Esophagus squamous epithelium (tissue), 5 donors: ENCODE results near the gene AP1S1. TPM values are rescaled to one million over a fixed set of nuclear protein-coding genes. Genes with fewer than 3 reads are reported as not detected.
A peak's percentile ranks its signal among the peaks of the same experiment; 100 is the strongest.

Experiments
- DNase-seq: peaks from one replicate; lab custom pipeline; 2025; lab: John Stamatoyannopoulos, UW
- H3K27ac ChIP-seq, 4 donors: fragments of 200-600 bp; sonication (generic); one replicate each; pipeline ENCODE4 v1.5.1; 2016 to 2019; ENCODE audit warnings: mild to moderate bottlenecking in 1 of 4
- H3K27me3 ChIP-seq, 4 donors: fragments of 200-600 bp; sonication (generic); 1 replicate in 3 of 4; 2 replicates in 1 of 4; pipeline versions ENCODE4 v1.5.1 to v1.6.0; 2017 to 2021; ENCODE audit warnings: antibody characterized with exemption in 1 of 4
- H3K36me3 ChIP-seq, 3 donors: fragments of 200-600 bp; sonication (generic); one replicate each; pipeline ENCODE4 v1.5.1; 2016 to 2019
- H3K4me1 ChIP-seq, 3 donors: fragments of 200-600 bp; sonication (generic); one replicate each; pipeline ENCODE4 v1.5.1; 2017 to 2019
- H3K4me3 ChIP-seq, 4 donors: fragments of 200-600 bp; sonication (generic); 1 replicate in 3 of 4; 2 replicates in 1 of 4; pipeline ENCODE4 v1.5.1; 2016 to 2019; ENCODE audit warnings: mild to moderate bottlenecking in 2 of 4, moderate library complexity in 1 of 4
- H3K9me3 ChIP-seq, 3 donors: fragments of 200-600 bp; sonication (generic); one replicate each; pipeline ENCODE4 v1.5.1; 2016 to 2019
- CTCF ChIP-seq, 6 experiments: fragments of 450-650 bp in 4 of 6; fragments of 200-600 bp in 2 of 6; sonication (generic) in 2 of 6; IDR thresholded peaks; one replicate each; pipeline ENCODE4 v1.5.1; 2016 to 2019; ENCODE audit warnings: antibody characterized with exemption in 6 of 6, mild to moderate bottlenecking in 4 of 6, moderate library complexity in 4 of 6
- POLR2A ChIP-seq, 4 donors: fragments of 450-650 bp; IDR thresholded peaks; one replicate each; pipeline ENCODE4 v1.6.1; 2017; ENCODE audit warnings: antibody characterized with exemption in 4 of 4, mild to moderate bottlenecking in 4 of 4, moderate library complexity in 3 of 4
- WGBS, 2 donors: methylation state at CpG; one replicate each; pipeline ENCODE4 v1.1.5; 2018; 5-methylcytosine and 5-hydroxymethylcytosine counted together
- intact Hi-C: fragments of 100-400 bp; cut with DNase I; formaldehyde crosslinking; loops from one replicate; pipeline ENCODE4 v1.15.0; 2022
- total RNA-seq, 4 donors: library from RNA; depleted of rRNA; stranded (reverse); fragments of >200 nt; gene quantifications; one replicate each; pipeline ENCODE4 v1.1.0, GENCODE V29; 2016
- donor health status: DM: yes; HTN: yes; CAD: no.

The AP1S1 gene
- total RNA-seq, 4 donors from 2014 or later: 42.7 to 144 (median 64.3) TPM

- Histone ChIP-seq H3K36me3 (no peaks in the 10 kb centered on the region), H3K4me1 (peaks cover 24 to 58% (median 24%) of the 10 kb centered on the region in 3 donors), H3K27me3 (peaks cover 28 to 100% (median 71%) of the 10 kb centered on the region in 4 donors), H3K9me3 (no peaks in the 10 kb centered on the region), H3K4me3 (peak overlapping the region in 2 of 4 donors; percentile 18 to 47), H3K27ac (no peak overlapping the region)
- DNase-seq: no peak
- 3 to 8% methylated on average over 16 of the region's 16 CpGs for WGBS, 2 donors
- TF ChIP-seq CTCF (IDR thresholded peaks at IDR 0.05) (no peak), POLR2A (IDR thresholded peaks at IDR 0.05) (no peak)
- intact Hi-C loops: no loop called here
Observed at GRCh38 chr7:101173752-101174244, 19.5 kb downstream of the AP1S1 start.

GRCh38 chr7:101174322-101174854 is 20.1 kb downstream of the AP1S1 start:
- 2 to 20% methylated on average over 5 to 10 of the region's 28 CpGs for WGBS, 2 donors
- DNase-seq: no peak

GRCh38 chr7:101175664-101176063 is 21.4 kb downstream of the AP1S1 start:
- WGBS, 2 donors: 43 to 56% methylated on average over 3 of the region's 3 CpGs
- intact Hi-C loops: no loop called here
- no peak for DNase-seq
- Histone ChIP-seq H3K27me3 (peaks cover 24 to 100% (median 75%) of the 10 kb centered on the region in 4 donors), H3K4me3 (no peak overlapping the region), H3K36me3 (no peaks in the 10 kb centered on the region), H3K9me3 (no peaks in the 10 kb centered on the region), H3K27ac (no peak overlapping the region), H3K4me1 (peaks cover 29 to 57% (median 33%) of the 10 kb centered on the region in 3 donors)
- TF ChIP-seq POLR2A (IDR thresholded peaks at IDR 0.05) (no peak), CTCF (IDR thresholded peaks at IDR 0.05) (no peak)

More at GRCh38 chr7:101174322-101174854, 20.1 kb downstream of the AP1S1 start:
- no peak overlapping the region for H3K4me3 ChIP-seq
- no peak for TF ChIP-seq POLR2A (IDR thresholded peaks at IDR 0.05)
- TF ChIP-seq CTCF (IDR thresholded peaks at IDR 0.05): no peak
- no peaks in the 10 kb centered on the region for H3K9me3 ChIP-seq
- no peak overlapping the region for H3K27ac ChIP-seq
- H3K27me3 ChIP-seq: peaks cover 28 to 100% (median 72%) of the 10 kb centered on the region in 4 donors
- H3K36me3 ChIP-seq: no peaks in the 10 kb centered on the region
- H3K4me1 ChIP-seq: peaks cover 24 to 59% (median 26%) of the 10 kb centered on the region in 3 donors
- intact Hi-C loops: no loop called here

GRCh38 chr7:101177644-101178043 is 23.4 kb downstream of the AP1S1 start:
- H3K4me3 ChIP-seq: no peak overlapping the region
- peaks cover 21 to 37% (median 21%) of the 10 kb centered on the region in 3 donors for H3K4me1 ChIP-seq
- WGBS, 2 donors: 86 to 100% methylated on average over 1 of the region's 2 CpGs
- TF ChIP-seq CTCF (IDR thresholded peaks at IDR 0.05): no peak
- TF ChIP-seq POLR2A (IDR thresholded peaks at IDR 0.05): no peak
- H3K36me3 ChIP-seq: no peaks in the 10 kb centered on the region
- DNase-seq: no peak
- H3K27ac ChIP-seq: no peak overlapping the region
- no peaks in the 10 kb centered on the region for H3K9me3 ChIP-seq
- peaks cover 16 to 100% (median 63%) of the 10 kb centered on the region in 4 donors for H3K27me3 ChIP-seq
- intact Hi-C loops: no loop called here

GRCh38 chr7:101179117-101179516 is 24.8 kb downstream of the AP1S1 start:
- Histone ChIP-seq H3K36me3 (no peaks in the 10 kb centered on the region), H3K9me3 (no peaks in the 10 kb centered on the region), H3K27me3 (peaks cover 6 to 100% (median 50%) of the 10 kb centered on the region in 4 donors), H3K27ac (no peak overlapping the region), H3K4me3 (no peak overlapping the region), H3K4me1 (peaks cover 9 to 22% (median 9%) of the 10 kb centered on the region in 3 donors)
- DNase-seq: no peak
- WGBS, 2 donors: 3 to 4% methylated on average over 15 to 19 of the region's 20 CpGs
- no peak for TF ChIP-seq CTCF (IDR thresholded peaks at IDR 0.05)
- no peak for TF ChIP-seq POLR2A (IDR thresholded peaks at IDR 0.05)
- intact Hi-C loops: no loop called here
